HEK293 (cell line): ENCODE results near the gene HEMK1.

Experiments
- CTCF ChIP-seq: fragments of 450-650 bp; formaldehyde crosslinking; IDR thresholded peaks from 2 replicates; pipeline ENCODE4 v1.5.1; 2016; ENCODE audit warnings: missing biosample characterization, missing genetic modification characterization
- KLF10 ChIP-seq: fragments of 450-650 bp; IDR thresholded peaks from 2 replicates; pipeline ENCODE4 v1.5.1; 2018; ENCODE audit warnings: missing biosample characterization, mild to moderate bottlenecking, missing genetic modification characterization
- MZF1 ChIP-seq: fragments of 450-650 bp; formaldehyde crosslinking; IDR thresholded peaks from 2 replicates; pipeline ENCODE4 v1.5.1; 2017; ENCODE audit warnings: missing biosample characterization, missing genetic modification characterization, borderline replicate concordance
- SP2 ChIP-seq: fragments of 450-650 bp; formaldehyde crosslinking; IDR thresholded peaks from 2 replicates; pipeline ENCODE4 v1.5.1; 2016; ENCODE audit warnings: missing biosample characterization, missing genetic modification characterization
- ZBTB17 ChIP-seq: fragments of 450-650 bp; formaldehyde crosslinking; IDR thresholded peaks from 2 replicates; pipeline ENCODE4 v1.5.1; 2016; ENCODE audit warnings: missing biosample characterization, missing genetic modification characterization
- ZBTB44 ChIP-seq: fragments of 450-650 bp; IDR thresholded peaks from 2 replicates; pipeline ENCODE4 v1.5.1; 2018; ENCODE audit warnings: missing biosample characterization, mild to moderate bottlenecking, missing genetic modification characterization
- ZNF148 ChIP-seq: fragments of 450-650 bp; formaldehyde crosslinking; IDR thresholded peaks from 2 replicates; pipeline ENCODE4 v1.5.0; 2017; ENCODE audit warnings: missing biosample characterization, missing genetic modification characterization, borderline replicate concordance
- ZNF324 ChIP-seq: fragments of 450-650 bp; formaldehyde crosslinking; IDR thresholded peaks from 2 replicates; pipeline ENCODE4 v1.5.1; 2016; ENCODE audit warnings: missing biosample characterization, missing genetic modification characterization
- ZNF354C ChIP-seq: fragments of 450-650 bp; formaldehyde crosslinking; IDR thresholded peaks from 2 replicates; pipeline ENCODE4 v1.5.1; 2016; ENCODE audit warnings: missing biosample characterization, missing genetic modification characterization, low read depth, borderline replicate concordance
- ZNF660 ChIP-seq: fragments of 450-650 bp; IDR thresholded peaks from 2 replicates; pipeline ENCODE4 v1.5.1; 2018; ENCODE audit warnings: missing biosample characterization, mild to moderate bottlenecking, missing genetic modification characterization
- TF ChIP-seq, protein P1 (sequence below): fragments of 450-650 bp; formaldehyde crosslinking; IDR thresholded peaks from 2 replicates; pipeline ENCODE4 v1.5.1; 2016; ENCODE audit warnings: missing biosample characterization, missing genetic modification characterization
- TF ChIP-seq, protein P2 (sequence below): fragments of 450-650 bp; formaldehyde crosslinking; IDR thresholded peaks from 2 replicates; pipeline ENCODE4 v1.5.1; 2016; ENCODE audit warnings: missing biosample characterization, missing genetic modification characterization, low read depth
- TF ChIP-seq, protein P3 (sequence below): fragments of 450-650 bp; formaldehyde crosslinking; IDR thresholded peaks from 2 replicates; pipeline ENCODE4 v1.5.1; 2017; ENCODE audit warnings: missing biosample characterization, mild to moderate bottlenecking, missing genetic modification characterization, moderate library complexity

GRCh38 chr3:50521572-50521971, 47.8 kb upstream of the HEMK1 start:
- TF ChIP-seq ZNF324 (tag by site-specific recombination) (no peak), ZNF148 (no peak), KLF10 (tag by site-specific recombination) (no peak), ZBTB17 (tag by site-specific recombination) (no peak), CTCF (tag by site-specific recombination) (no peak), ZNF354C (no peak), ZNF660 (tag by site-specific recombination) (no peak), MZF1 (tag by site-specific recombination) (no peak), SP2 (tag by site-specific recombination) (no peak), ZBTB44 (no peak)
- TF ChIP-seq, protein P1, sequence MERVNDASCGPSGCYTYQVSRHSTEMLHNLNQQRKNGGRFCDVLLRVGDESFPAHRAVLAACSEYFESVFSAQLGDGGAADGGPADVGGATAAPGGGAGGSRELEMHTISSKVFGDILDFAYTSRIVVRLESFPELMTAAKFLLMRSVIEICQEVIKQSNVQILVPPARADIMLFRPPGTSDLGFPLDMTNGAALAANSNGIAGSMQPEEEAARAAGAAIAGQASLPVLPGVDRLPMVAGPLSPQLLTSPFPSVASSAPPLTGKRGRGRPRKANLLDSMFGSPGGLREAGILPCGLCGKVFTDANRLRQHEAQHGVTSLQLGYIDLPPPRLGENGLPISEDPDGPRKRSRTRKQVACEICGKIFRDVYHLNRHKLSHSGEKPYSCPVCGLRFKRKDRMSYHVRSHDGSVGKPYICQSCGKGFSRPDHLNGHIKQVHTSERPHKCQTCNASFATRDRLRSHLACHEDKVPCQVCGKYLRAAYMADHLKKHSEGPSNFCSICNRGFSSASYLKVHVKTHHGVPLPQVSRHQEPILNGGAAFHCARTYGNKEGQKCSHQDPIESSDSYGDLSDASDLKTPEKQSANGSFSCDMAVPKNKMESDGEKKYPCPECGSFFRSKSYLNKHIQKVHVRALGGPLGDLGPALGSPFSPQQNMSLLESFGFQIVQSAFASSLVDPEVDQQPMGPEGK, result no peak
- TF ChIP-seq, protein P2, sequence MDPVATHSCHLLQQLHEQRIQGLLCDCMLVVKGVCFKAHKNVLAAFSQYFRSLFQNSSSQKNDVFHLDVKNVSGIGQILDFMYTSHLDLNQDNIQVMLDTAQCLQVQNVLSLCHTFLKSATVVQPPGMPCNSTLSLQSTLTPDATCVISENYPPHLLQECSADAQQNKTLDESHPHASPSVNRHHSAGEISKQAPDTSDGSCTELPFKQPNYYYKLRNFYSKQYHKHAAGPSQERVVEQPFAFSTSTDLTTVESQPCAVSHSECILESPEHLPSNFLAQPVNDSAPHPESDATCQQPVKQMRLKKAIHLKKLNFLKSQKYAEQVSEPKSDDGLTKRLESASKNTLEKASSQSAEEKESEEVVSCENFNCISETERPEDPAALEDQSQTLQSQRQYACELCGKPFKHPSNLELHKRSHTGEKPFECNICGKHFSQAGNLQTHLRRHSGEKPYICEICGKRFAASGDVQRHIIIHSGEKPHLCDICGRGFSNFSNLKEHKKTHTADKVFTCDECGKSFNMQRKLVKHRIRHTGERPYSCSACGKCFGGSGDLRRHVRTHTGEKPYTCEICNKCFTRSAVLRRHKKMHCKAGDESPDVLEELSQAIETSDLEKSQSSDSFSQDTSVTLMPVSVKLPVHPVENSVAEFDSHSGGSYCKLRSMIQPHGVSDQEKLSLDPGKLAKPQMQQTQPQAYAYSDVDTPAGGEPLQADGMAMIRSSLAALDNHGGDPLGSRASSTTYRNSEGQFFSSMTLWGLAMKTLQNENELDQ (tag by site-specific recombination), result no peak
- TF ChIP-seq, protein P3, sequence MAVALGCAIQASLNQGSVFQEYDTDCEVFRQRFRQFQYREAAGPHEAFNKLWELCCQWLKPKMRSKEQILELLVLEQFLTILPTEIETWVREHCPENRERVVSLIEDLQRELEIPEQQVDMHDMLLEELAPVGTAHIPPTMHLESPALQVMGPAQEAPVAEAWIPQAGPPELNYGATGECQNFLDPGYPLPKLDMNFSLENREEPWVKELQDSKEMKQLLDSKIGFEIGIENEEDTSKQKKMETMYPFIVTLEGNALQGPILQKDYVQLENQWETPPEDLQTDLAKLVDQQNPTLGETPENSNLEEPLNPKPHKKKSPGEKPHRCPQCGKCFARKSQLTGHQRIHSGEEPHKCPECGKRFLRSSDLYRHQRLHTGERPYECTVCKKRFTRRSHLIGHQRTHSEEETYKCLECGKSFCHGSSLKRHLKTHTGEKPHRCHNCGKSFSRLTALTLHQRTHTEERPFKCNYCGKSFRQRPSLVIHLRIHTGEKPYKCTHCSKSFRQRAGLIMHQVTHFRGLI (tag by site-specific recombination), result no peak
